Measurements from ENCODE around the gene GATAD1. TPM values are rescaled to one million over a fixed set of nuclear protein-coding genes. Genes with fewer than 3 reads are reported as not detected.
A peak's percentile ranks its signal among the peaks of the same experiment; 100 is the strongest.

Gene GATAD1
- total RNA-seq, 2 donors from 2014 or later, result 22.9 to 28.8 TPM

DNA sequence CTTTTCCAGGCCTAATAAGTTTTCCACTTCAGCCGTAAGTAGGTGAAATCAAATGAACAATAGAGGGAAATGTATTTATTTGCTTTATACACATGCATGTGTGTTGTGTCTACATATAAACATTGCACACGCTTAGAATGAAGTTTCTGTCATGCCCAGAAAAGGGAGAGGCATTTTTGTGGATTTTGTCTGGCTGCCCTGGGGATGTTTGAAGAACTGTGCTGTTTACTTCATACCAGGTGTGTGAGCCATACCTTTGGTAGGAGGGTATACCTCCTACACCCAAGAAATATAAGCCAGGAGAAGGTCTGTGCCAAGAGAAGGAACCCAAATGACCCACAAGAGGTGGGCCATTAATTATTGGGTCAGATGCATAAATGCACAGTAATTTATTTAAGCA is 12.8 kb downstream of the GATAD1 start:
- Histone ChIP-seq H3K27me3 (no peaks in the 10 kb centered on the region), H3K9ac (ENCODE audit: low read depth in 2 of 2, low read length in 2 of 2) (no peak overlapping the region), H3K4me1 (no peaks in the 10 kb centered on the region), H3K36me3 (peaks cover 17% of the 10 kb centered on the region), H3K4me3 (no peak overlapping the region), H3K27ac (no peak overlapping the region), H3K9me3 (no peaks in the 10 kb centered on the region)
- intact Hi-C loops (cut with DNase I), result no loop called here
- no peak for TF ChIP-seq CTCF (IDR thresholded peaks at IDR 0.05)
- DNase-seq, result no peak

DNA sequence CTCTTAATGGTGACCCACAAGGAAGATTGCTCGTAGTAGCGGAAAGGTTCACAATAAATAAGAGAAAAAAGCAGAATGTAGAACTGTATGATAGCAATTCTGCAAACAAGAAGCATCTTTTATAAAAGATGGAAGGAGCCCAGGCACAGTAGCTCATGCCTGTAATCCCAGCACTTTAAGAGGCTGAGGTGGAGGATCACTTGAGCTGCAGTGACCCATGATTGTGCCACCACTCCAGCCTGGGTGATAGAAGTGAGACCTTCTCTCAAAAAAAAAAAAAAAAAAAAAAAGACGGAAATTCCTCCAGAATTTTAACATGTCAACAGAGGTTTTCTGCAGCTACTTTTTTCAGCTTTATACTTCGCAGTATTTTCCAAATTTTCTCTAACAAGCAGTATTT is 13.2 kb downstream of the GATAD1 start:
- no peak overlapping the region for H3K27ac ChIP-seq
- no peaks in the 10 kb centered on the region for H3K4me1 ChIP-seq
- no peak for TF ChIP-seq CTCF (IDR thresholded peaks at IDR 0.05)
- H3K9ac ChIP-seq (ENCODE audit: low read depth in 2 of 2, low read length in 2 of 2), result no peak overlapping the region
- H3K36me3 ChIP-seq, result peaks cover 13% of the 10 kb centered on the region
- H3K9me3 ChIP-seq, result no peaks in the 10 kb centered on the region
- intact Hi-C loops (cut with DNase I), result no loop called here
- H3K4me3 ChIP-seq, result no peak overlapping the region
- no peak for DNase-seq
- H3K27me3 ChIP-seq, result no peaks in the 10 kb centered on the region

- TF ChIP-seq CTCF (IDR thresholded peaks at IDR 0.05), result peak; percentile 53
- Histone ChIP-seq H3K9me3 (no peaks in the 10 kb centered on the region), H3K4me3 (no peak overlapping the region), H3K4me1 (no peaks in the 10 kb centered on the region), H3K36me3 (peaks cover 6% of the 10 kb centered on the region), H3K27me3 (no peaks in the 10 kb centered on the region), H3K27ac (no peak overlapping the region), H3K9ac (ENCODE audit: low read depth in 2 of 2, low read length in 2 of 2) (no peak overlapping the region)
- peak; percentile 28 for DNase-seq
- intact Hi-C loops (cut with DNase I), result no loop called here
These were observed 14.0 kb downstream of the GATAD1 start for GRCh38 chr7:92461027-92462003.

DNA sequence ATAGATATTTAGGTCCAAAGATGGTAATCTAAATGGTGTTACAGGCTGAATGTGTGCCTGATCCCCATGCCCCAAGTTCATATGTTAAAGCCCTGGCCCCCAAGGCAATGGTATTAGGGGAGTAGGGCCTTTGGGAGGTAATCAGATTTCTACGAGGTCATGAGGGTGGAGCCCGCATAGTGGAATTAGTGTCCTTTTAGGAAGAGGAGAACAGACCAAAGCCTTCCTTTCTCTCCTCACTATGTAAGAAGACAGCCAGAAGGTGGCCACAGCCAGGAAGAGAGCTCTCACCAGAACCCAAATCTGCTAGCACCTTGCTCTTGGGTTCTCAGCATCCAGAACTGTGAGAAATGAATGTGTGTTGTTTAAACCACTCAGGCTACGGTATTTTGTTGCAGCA is 15.3 kb downstream of the GATAD1 start:
- H3K27ac ChIP-seq, result no peak overlapping the region
- no peaks in the 10 kb centered on the region for H3K27me3 ChIP-seq
- no peak overlapping the region for H3K9ac ChIP-seq (ENCODE audit: low read depth in 2 of 2, low read length in 2 of 2)
- H3K36me3 ChIP-seq, result no peaks in the 10 kb centered on the region
- H3K4me1 ChIP-seq, result no peaks in the 10 kb centered on the region
- TF ChIP-seq CTCF (IDR thresholded peaks at IDR 0.05), result no peak
- no peaks in the 10 kb centered on the region for H3K9me3 ChIP-seq
- intact Hi-C loops (cut with DNase I), result no loop called here
- DNase-seq, result no peak
- no peak overlapping the region for H3K4me3 ChIP-seq

- Histone ChIP-seq H3K27ac (no peak overlapping the region), H3K4me3 (no peak overlapping the region), H3K9me3 (no peaks in the 10 kb centered on the region), H3K4me1 (no peaks in the 10 kb centered on the region), H3K27me3 (no peaks in the 10 kb centered on the region), H3K36me3 (no peaks in the 10 kb centered on the region), H3K9ac (ENCODE audit: low read depth in 2 of 2, low read length in 2 of 2) (no peak overlapping the region)
- TF ChIP-seq CTCF (IDR thresholded peaks at IDR 0.05), result no peak
- DNase-seq, result no peak
- intact Hi-C loops (cut with DNase I), result no loop called here
These were observed 17.2 kb downstream of the GATAD1 start for GRCh38 chr7:92464515-92464914.
